Activated CD4-positive, alpha-beta T cell treated with anti-CD3 and anti-CD28 coated beads, Interleukin-2, amount 50 U/mL, for 24 hours (primary cell): ENCODE results near the gene LINC00237.

Experiments used
- DNase-seq, 2 donors: peaks; one replicate each; pipeline ENCODE4 v3.0.0-alpha.2; 2020; ENCODE audit warnings: low read depth in 1 of 2, low spot score in 1 of 2

LINC00237 gene

DNA sequence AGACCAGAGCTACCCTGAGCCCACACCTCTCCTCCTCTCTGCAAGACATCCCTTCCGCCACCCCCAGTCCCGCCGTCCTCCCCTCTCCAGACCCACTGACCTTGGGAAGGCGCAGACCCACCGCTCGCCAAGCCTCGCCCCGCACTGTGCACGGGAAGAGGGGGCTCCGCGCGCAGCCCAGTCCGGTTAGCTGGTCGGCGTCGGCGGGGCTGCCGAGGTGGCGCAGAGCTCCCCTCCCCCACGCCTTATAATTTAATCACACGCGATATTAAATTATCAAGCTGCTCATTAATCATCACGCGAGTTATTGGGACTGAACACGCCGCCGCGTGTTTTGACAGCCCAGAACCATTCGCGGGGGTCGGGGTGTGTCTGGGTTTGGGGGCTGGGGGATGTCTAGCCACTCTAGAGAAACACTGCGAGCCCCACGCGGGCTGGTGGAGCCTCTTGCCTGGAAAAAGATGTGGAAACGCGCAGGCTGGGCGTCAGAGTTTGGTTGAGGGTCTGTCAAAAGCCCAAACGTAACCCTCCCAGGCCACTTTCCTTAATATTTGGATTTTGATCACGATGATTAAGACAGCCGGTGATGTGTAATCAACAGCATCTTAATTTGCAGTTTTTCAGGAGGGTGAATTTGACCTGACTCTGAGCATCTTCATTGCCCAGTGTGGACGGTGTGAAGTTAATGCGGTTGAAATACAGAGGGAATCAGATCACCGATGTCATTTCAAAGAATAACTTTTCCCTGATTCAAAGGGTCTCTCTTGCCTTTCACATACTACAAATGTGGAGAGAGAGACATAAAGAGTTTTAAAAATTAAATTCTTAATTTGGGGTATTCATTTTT, at the start of gene LINC00237:
LINC00237 (minus strand) TSS at position 188 of the 847 bp plus-strand sequence.
- DNase-seq, result no peak

- DNase-seq, result no peak
Observed at GRCh38 chr20:21155268-21155667, 49.1 kb upstream of the LINC00237 start.

DNA sequence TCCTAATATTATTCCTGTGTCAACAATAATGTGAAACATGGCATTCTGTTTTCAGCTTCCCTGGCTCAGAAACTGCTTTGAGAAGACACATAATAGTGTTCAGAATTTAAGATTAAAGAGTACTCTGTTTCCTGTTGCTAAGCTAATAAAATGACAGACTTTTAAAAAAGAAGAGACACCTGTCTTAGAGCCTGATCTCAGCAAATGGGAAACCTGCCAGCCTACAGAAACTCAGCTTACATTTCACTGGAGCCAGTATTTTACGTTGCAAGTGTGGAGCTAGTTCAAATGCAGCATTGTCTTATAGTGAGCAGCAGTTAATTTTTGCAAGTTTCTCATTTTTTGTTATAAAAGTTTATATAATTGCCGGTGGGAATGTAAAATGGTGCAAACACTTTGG, 48.5 kb upstream of the LINC00237 start:
- no peak for DNase-seq

GRCh38 chr20:21151791-21152190, 45.6 kb upstream of the LINC00237 start:
- no peak for DNase-seq

DNA sequence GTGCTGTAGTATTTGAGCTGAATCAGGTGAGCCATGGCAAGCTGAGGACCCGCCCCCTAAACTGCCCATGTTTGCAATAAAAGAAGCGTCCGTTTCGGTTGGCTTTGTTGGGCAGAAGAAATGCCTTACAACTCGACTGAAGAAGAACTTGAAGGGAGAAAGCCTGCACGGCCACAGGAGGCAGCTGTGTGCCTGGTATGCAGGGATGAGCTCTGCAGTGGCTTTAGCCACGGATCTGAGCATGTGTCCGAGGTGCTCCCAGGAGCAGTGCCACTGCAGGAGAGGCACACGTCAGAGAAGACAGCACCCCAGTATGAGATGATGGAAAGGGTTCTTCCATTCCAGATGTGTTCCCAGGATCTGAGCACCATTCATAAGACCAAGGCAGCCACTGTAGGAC, 43.2 kb upstream of the LINC00237 start:
- no peak for DNase-seq

DNA sequence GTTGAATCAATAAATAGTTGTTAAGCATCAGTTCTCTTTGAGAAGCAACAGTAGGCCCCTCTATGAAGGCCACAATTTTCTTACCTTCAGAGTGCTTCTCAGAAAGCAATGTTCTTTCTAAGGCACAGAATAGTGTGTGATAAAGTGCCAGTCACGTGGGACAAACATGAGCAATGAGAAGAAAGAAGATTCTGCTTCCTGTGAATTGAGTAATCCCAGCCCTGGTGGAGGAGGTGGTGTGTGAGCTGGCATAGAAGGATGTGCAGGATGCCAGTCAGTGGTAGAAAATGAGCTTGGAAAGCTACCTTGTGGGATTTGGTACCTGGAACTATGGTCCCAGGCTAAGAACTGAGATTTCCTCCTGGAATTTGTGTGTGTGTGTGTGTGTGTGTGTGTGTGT, 41.4 kb upstream of the LINC00237 start:
- DNase-seq, result no peak

- DNase-seq, result no peak
Observed at GRCh38 chr20:21146215-21146614, 40.1 kb upstream of the LINC00237 start.

GRCh38 chr20:21145424-21145823, 39.3 kb upstream of the LINC00237 start:
- DNase-seq, result no peak

GRCh38 chr20:21143194-21143890, 37.2 kb upstream of the LINC00237 start:
- no peak for DNase-seq

- no peak for DNase-seq
Observed at GRCh38 chr20:21141825-21142224, 35.7 kb upstream of the LINC00237 start.

GRCh38 chr20:21139881-21140566, 33.9 kb upstream of the LINC00237 start:
- no peak for DNase-seq

DNA sequence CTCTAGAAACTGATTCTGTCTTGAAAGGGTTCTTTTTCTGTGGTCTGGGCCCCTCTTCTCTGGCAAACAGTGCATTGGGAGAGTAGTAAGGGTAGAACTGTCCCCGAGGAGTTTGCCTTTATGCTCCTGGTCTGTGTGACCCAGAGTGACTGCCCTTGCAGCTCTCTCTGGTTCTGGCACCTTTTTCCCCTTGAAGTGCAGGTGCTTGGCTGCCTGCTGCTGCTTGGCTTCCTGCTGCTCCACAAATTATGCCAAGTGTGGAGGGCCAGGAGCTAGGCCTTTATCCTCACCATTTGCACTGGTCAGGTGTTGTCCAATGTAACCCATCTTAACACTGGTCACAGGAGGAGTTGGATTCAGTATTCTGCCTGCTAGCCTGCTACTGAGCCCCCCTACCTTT, 30.9 kb upstream of the LINC00237 start:
- no peak for DNase-seq

- DNase-seq, result no peak
Observed at GRCh38 chr20:21136015-21136732, 30.0 kb upstream of the LINC00237 start.

DNA sequence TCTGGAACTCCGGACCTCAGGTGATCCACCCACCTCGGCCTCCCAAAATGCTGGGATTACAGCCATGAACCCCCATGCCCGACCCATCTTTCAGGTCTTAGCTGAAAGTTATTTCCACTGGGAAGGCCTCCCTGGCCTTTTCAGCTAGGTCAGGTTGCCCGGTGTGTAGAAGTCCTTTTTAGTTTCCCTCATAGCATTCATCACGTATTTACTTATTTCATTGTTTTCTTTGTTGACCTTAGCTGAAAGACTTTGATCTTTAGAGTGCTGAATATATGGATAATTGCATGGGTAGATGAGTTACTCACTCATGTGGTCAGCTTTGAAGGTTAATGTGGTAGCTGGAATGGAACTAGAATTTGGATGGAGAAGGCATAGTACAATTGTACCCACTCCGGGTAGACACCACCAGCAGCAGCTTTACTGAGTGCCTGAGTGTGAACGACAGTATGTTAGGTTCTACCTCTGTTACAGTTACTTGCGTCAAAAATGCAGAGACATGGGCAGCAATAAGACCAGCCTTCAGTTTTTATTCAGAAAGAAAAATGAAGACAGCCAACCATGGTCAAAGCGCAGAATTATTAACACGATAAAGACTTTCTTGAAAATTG, 28.8 kb upstream of the LINC00237 start:
- no peak for DNase-seq

- no peak for DNase-seq
Observed at GRCh38 chr20:21133917-21134622, 27.9 kb upstream of the LINC00237 start.

- DNase-seq, result no peak
Observed at GRCh38 chr20:21133404-21133803, 27.2 kb upstream of the LINC00237 start.

- no peak for DNase-seq
Observed at GRCh38 chr20:21129861-21130260, 23.7 kb upstream of the LINC00237 start.

- DNase-seq, result no peak
Observed at GRCh38 chr20:21127201-21127981, 21.2 kb upstream of the LINC00237 start.

DNA sequence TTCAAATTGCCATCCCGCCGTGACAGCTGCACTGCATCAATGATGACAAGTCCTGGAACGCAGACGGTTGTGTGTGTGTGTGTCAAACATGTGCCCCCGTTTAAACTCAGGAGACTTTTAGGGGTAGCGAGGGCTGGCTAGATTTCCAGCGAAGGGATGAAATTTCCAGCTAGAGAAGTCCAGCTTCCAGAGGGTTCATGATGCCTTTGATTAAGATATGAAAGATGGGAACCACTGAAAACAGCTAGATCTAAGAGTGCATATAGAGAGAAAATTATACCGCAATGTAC, 20.4 kb upstream of the LINC00237 start:
- no peak for DNase-seq
